Neural cell (in vitro differentiated cells): ENCODE measurements around the gene SPON2.

Experiments
- CTCF ChIP-seq: fragments of 450-650 bp; IDR thresholded peaks from 2 replicates; pipeline ENCODE4 v1.5.1; 2014; ENCODE audit warnings: antibody characterized with exemption, mild to moderate bottlenecking, moderate library complexity; ENCODE audit not compliant: poor library complexity, severe bottlenecking
- EP300 ChIP-seq: fragments of 450-650 bp; conservative IDR thresholded peaks from 2 replicates; pipeline ENCODE4 v1.6.1; 2014; ENCODE audit warnings: antibody characterized with exemption, mild to moderate bottlenecking, moderate library complexity; ENCODE audit not compliant: poor library complexity, severe bottlenecking
- POLR2AphosphoS5 ChIP-seq: IDR thresholded peaks from 2 replicates; pipeline ENCODE4 v1.6.1; 2012
- RAD21 ChIP-seq: fragments of 450-650 bp; conservative IDR thresholded peaks from 2 replicates; pipeline ENCODE4 v1.6.1; 2014; ENCODE audit warnings: antibody characterized with exemption, mild to moderate bottlenecking, moderate library complexity
- REST ChIP-seq: IDR thresholded peaks from 2 replicates; pipeline ENCODE4 v1.6.1; 2012; ENCODE audit warnings: borderline replicate concordance
- TAF1 ChIP-seq: IDR thresholded peaks from 2 replicates; pipeline ENCODE4 v1.6.1; 2012; ENCODE audit warnings: low read depth

GRCh38 chr4:1130316-1131186 lies 41.8 kb downstream of the SPON2 start:
- no peak for TF ChIP-seq POLR2AphosphoS5
- TF ChIP-seq CTCF, result peak; percentile 99
- peak; percentile 97 for TF ChIP-seq RAD21
- TF ChIP-seq EP300, result no peak
- TF ChIP-seq REST, result no peak
- TF ChIP-seq TAF1, result no peak
